ENCODE data around the gene FMO3. TPM values are rescaled to one million over a fixed set of nuclear protein-coding genes. Genes with fewer than 3 reads are reported as not detected.

FMO3 gene
- total RNA-seq, 2 donors from 2014 or later = 0.19 to 0.42 TPM

GRCh38 chr1:171155484-171155883 lies 64.8 kb downstream of the FMO3 start:
- H3K9me3 ChIP-seq = no peaks in the 10 kb centered on the region
- no peak overlapping the region for H3K27ac ChIP-seq
- TF ChIP-seq, protein P1, sequence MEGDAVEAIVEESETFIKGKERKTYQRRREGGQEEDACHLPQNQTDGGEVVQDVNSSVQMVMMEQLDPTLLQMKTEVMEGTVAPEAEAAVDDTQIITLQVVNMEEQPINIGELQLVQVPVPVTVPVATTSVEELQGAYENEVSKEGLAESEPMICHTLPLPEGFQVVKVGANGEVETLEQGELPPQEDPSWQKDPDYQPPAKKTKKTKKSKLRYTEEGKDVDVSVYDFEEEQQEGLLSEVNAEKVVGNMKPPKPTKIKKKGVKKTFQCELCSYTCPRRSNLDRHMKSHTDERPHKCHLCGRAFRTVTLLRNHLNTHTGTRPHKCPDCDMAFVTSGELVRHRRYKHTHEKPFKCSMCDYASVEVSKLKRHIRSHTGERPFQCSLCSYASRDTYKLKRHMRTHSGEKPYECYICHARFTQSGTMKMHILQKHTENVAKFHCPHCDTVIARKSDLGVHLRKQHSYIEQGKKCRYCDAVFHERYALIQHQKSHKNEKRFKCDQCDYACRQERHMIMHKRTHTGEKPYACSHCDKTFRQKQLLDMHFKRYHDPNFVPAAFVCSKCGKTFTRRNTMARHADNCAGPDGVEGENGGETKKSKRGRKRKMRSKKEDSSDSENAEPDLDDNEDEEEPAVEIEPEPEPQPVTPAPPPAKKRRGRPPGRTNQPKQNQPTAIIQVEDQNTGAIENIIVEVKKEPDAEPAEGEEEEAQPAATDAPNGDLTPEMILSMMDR (IDR thresholded peaks at IDR 0.05) = no peak
- no peaks in the 10 kb centered on the region for H3K4me1 ChIP-seq
- H3K4me3 ChIP-seq = no peak overlapping the region
- DNase-seq = no peak
- no peaks in the 10 kb centered on the region for H3K27me3 ChIP-seq
- no peaks in the 10 kb centered on the region for H3K36me3 ChIP-seq
- intact Hi-C loops (cut with DNase I) = no loop called here
- no peak overlapping the region for H3K9ac ChIP-seq (ENCODE audit: low read depth in 2 of 2, low read length in 2 of 2)

GRCh38 chr1:171158096-171158495 lies 67.4 kb downstream of the FMO3 start:
- Histone ChIP-seq H3K9me3 (no peaks in the 10 kb centered on the region), H3K4me3 (no peak overlapping the region), H3K36me3 (no peaks in the 10 kb centered on the region), H3K4me1 (no peaks in the 10 kb centered on the region), H3K27ac (no peak overlapping the region), H3K27me3 (no peaks in the 10 kb centered on the region), H3K9ac (ENCODE audit: low read depth in 2 of 2, low read length in 2 of 2) (no peak overlapping the region)
- TF ChIP-seq, protein P1 (IDR thresholded peaks at IDR 0.05) = no peak
- no peak for DNase-seq
- intact Hi-C loops (cut with DNase I) = no loop called here

DNA sequence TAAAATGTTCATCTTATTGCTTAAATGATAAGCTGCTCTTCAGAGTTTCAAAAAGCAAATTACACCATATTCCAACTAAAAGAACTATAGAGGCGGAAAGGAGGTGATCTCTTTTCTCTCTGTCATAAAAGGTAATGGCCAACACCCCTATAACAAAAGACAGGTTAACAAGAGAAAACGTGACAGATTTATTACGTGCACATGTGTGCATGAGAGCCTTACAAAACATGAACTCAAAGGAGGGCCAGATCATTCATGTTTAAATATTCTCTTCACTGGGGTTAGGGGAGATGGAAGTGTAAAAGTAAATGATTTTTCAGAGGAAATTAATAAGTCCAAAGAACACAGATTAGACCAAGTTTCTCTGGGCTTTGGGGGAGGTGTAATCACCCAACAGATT lies 67.8 kb downstream of the FMO3 start:
- intact Hi-C loops (cut with DNase I) = no loop called here
- TF ChIP-seq, protein P1 (IDR thresholded peaks at IDR 0.05) = no peak
- DNase-seq = no peak
- Histone ChIP-seq H3K27me3 (no peaks in the 10 kb centered on the region), H3K36me3 (no peaks in the 10 kb centered on the region), H3K27ac (no peak overlapping the region), H3K9me3 (no peaks in the 10 kb centered on the region), H3K4me3 (no peak overlapping the region), H3K4me1 (no peaks in the 10 kb centered on the region), H3K9ac (ENCODE audit: low read depth in 2 of 2, low read length in 2 of 2) (no peak overlapping the region)

DNA sequence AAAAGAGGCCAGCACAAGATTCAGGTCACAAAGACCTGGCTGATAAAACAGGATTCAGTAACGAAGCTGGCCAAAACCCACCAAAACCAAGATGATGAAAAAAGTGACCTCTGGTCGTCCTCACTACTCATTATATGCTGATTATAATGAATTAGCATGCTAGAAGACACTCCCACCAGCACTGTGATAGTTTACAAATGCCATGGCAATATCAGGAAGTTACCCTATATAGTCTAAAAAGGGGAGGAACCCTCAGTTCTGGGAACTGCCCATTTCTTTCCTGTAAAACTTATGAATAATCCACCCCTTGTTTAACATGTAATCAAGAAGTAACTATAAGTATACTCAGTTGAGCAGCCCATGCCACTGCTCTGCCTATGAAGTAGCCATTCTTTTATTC lies 68.4 kb downstream of the FMO3 start:
- intact Hi-C loops (cut with DNase I) = no loop called here
- TF ChIP-seq, protein P1 (IDR thresholded peaks at IDR 0.05) = no peak
- no peaks in the 10 kb centered on the region for H3K36me3 ChIP-seq
- no peaks in the 10 kb centered on the region for H3K4me1 ChIP-seq
- H3K9ac ChIP-seq (ENCODE audit: low read depth in 2 of 2, low read length in 2 of 2) = no peak overlapping the region
- H3K27ac ChIP-seq = no peak overlapping the region
- H3K9me3 ChIP-seq = no peaks in the 10 kb centered on the region
- H3K27me3 ChIP-seq = no peaks in the 10 kb centered on the region
- H3K4me3 ChIP-seq = no peak overlapping the region
- no peak for DNase-seq

DNA sequence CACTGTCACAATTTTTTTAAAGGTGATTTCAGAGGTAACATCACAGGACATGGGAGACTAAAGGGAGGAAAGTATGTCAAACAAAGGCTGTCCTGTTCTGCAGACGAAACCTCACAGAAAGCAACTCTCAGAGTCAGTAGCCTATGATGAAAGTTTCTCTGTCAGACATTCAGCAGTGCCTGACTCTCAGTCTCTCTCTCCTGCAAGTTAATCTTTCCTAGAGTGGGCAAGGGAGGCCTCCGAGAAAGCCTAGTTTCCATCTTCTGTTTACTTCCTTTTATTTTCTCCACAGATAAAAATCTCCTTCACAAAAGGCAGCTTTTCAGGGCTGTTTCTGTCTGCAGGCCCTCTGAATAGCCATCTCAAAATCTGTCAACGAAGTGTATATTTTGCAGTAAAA lies 69.5 kb downstream of the FMO3 start:
- intact Hi-C loops (cut with DNase I) = no loop called here
- Histone ChIP-seq H3K4me3 (no peak overlapping the region), H3K4me1 (no peaks in the 10 kb centered on the region), H3K9me3 (no peaks in the 10 kb centered on the region), H3K27me3 (no peaks in the 10 kb centered on the region), H3K9ac (ENCODE audit: low read depth in 2 of 2, low read length in 2 of 2) (no peak overlapping the region), H3K27ac (no peak overlapping the region), H3K36me3 (no peaks in the 10 kb centered on the region)
- TF ChIP-seq, protein P1 (IDR thresholded peaks at IDR 0.05) = no peak
- DNase-seq = no peak
